ENCODE measurements around the gene MEGF10. TPM values are rescaled to one million over a fixed set of nuclear protein-coding genes. Genes with fewer than 3 reads are reported as not detected.
"Not testable (repeated sequence)": the region's sequence is repeated elsewhere in the genome, so short reads cannot be mapped to it uniquely, and the experiment has no call there.

MEGF10 gene
- total RNA-seq, 1 donor from 2014 or later = 0.69 TPM

GRCh38 chr5:127260686-127261085, 29.9 kb upstream of the MEGF10 start:
- no peak for DNase-seq
- H3K27me3 Mint-ChIP-seq (ENCODE audit: unreplicated experiment) = no peaks in the 10 kb centered on the region
- H3K36me3 Mint-ChIP-seq (ENCODE audit: unreplicated experiment) = no peaks in the 10 kb centered on the region
- H3K4me1 Mint-ChIP-seq (ENCODE audit: low read depth, unreplicated experiment) = no peaks in the 10 kb centered on the region
- H3K4me3 Mint-ChIP-seq (ENCODE audit: unreplicated experiment) = no peak overlapping the region
- H3K9me3 Mint-ChIP-seq (ENCODE audit: unreplicated experiment) = peaks cover 2% of the 10 kb centered on the region
- no peak overlapping the region for H3K27ac Mint-ChIP-seq (ENCODE audit: unreplicated experiment)
- TF ChIP-seq, protein P1, sequence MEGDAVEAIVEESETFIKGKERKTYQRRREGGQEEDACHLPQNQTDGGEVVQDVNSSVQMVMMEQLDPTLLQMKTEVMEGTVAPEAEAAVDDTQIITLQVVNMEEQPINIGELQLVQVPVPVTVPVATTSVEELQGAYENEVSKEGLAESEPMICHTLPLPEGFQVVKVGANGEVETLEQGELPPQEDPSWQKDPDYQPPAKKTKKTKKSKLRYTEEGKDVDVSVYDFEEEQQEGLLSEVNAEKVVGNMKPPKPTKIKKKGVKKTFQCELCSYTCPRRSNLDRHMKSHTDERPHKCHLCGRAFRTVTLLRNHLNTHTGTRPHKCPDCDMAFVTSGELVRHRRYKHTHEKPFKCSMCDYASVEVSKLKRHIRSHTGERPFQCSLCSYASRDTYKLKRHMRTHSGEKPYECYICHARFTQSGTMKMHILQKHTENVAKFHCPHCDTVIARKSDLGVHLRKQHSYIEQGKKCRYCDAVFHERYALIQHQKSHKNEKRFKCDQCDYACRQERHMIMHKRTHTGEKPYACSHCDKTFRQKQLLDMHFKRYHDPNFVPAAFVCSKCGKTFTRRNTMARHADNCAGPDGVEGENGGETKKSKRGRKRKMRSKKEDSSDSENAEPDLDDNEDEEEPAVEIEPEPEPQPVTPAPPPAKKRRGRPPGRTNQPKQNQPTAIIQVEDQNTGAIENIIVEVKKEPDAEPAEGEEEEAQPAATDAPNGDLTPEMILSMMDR (IDR thresholded peaks at IDR 0.05; ENCODE audit: partially characterized antibody, unreplicated experiment) = no peak

GRCh38 chr5:127265473-127265872, 25.1 kb upstream of the MEGF10 start:
- H3K27ac Mint-ChIP-seq (ENCODE audit: unreplicated experiment); H3K4me3 Mint-ChIP-seq (ENCODE audit: unreplicated experiment): not testable (repeated sequence)

DNA sequence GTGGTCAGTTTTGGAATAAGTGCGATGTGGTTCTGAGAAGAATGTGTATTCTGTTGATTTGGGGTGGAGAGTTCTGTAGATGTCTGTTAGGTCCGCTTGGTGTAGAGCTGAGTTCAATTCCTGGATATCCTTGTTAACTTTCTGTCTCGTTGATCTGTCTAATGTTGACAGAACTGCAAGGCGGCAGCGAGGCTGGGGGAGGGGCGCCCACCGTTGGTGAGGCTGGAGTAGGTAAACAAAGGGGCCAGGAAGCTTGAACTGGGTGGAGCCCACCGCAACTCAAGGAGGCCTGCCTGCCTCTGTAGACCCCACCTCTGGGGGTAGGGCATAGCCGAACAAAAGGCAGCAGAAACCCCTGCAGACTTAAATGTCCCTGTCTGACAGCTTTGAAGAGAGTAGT, 22.3 kb upstream of the MEGF10 start:
- not testable (repeated sequence) for H3K27ac Mint-ChIP-seq (ENCODE audit: unreplicated experiment); H3K4me1 Mint-ChIP-seq (ENCODE audit: low read depth, unreplicated experiment); DNase-seq; H3K9me3 Mint-ChIP-seq (ENCODE audit: unreplicated experiment); H3K4me3 Mint-ChIP-seq (ENCODE audit: unreplicated experiment); H3K27me3 Mint-ChIP-seq (ENCODE audit: unreplicated experiment); H3K36me3 Mint-ChIP-seq (ENCODE audit: unreplicated experiment)

More at GRCh38 chr5:127265473-127265872, 25.1 kb upstream of the MEGF10 start:
- DNase-seq; H3K9me3 Mint-ChIP-seq (ENCODE audit: unreplicated experiment); H3K27me3 Mint-ChIP-seq (ENCODE audit: unreplicated experiment); H3K4me1 Mint-ChIP-seq (ENCODE audit: low read depth, unreplicated experiment); H3K36me3 Mint-ChIP-seq (ENCODE audit: unreplicated experiment): not testable (repeated sequence)

- not testable (repeated sequence) for H3K4me1 Mint-ChIP-seq (ENCODE audit: low read depth, unreplicated experiment); DNase-seq; H3K9me3 Mint-ChIP-seq (ENCODE audit: unreplicated experiment); H3K4me3 Mint-ChIP-seq (ENCODE audit: unreplicated experiment); H3K27me3 Mint-ChIP-seq (ENCODE audit: unreplicated experiment); H3K27ac Mint-ChIP-seq (ENCODE audit: unreplicated experiment); H3K36me3 Mint-ChIP-seq (ENCODE audit: unreplicated experiment)
Measured at GRCh38 chr5:127270713-127271112, 19.9 kb upstream of the MEGF10 start.

DNA sequence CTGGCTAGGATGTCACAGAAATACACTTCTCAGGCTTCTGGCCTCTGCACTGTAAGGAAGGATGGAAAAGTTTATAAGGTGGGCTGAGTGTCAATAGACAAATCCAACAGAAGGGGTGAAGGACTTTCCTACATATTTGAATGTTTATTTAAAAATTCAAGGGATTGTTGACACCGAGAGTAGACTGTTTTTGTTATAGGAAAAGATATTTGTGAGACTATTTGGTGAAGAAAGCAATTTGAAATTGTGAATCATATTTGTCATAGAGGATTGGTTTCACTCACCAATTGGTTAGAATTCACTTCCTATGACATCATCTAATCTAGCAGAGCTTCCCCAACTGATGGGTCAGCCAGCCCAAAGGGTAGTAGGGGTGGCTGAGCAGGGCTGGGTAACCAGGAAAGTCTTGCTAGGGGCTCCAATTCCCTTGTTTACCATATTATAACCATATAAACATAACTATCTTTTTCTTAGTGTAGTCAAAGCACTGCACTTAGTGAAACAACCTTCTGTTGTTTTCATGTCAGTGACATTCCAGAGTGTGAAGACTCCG, 14.9 kb upstream of the MEGF10 start:
- no peaks in the 10 kb centered on the region for H3K27me3 Mint-ChIP-seq (ENCODE audit: unreplicated experiment)
- no peaks in the 10 kb centered on the region for H3K36me3 Mint-ChIP-seq (ENCODE audit: unreplicated experiment)
- no peak overlapping the region for H3K4me3 Mint-ChIP-seq (ENCODE audit: unreplicated experiment)
- no peaks in the 10 kb centered on the region for H3K4me1 Mint-ChIP-seq (ENCODE audit: low read depth, unreplicated experiment)
- H3K9me3 Mint-ChIP-seq (ENCODE audit: unreplicated experiment) = no peaks in the 10 kb centered on the region
- H3K27ac Mint-ChIP-seq (ENCODE audit: unreplicated experiment) = no peak overlapping the region
- no peak for DNase-seq
- TF ChIP-seq, protein P1 (IDR thresholded peaks at IDR 0.05; ENCODE audit: partially characterized antibody, unreplicated experiment) = no peak

GRCh38 chr5:127280491-127281220, 9.9 kb upstream of the MEGF10 start:
- TF ChIP-seq, protein P1 (IDR thresholded peaks at IDR 0.05; ENCODE audit: partially characterized antibody, unreplicated experiment) = no peak
- no peak overlapping the region for H3K27ac Mint-ChIP-seq (ENCODE audit: unreplicated experiment)
- H3K9me3 Mint-ChIP-seq (ENCODE audit: unreplicated experiment) = no peaks in the 10 kb centered on the region
- H3K4me3 Mint-ChIP-seq (ENCODE audit: unreplicated experiment) = no peak overlapping the region
- DNase-seq = no peak
- H3K36me3 Mint-ChIP-seq (ENCODE audit: unreplicated experiment) = no peaks in the 10 kb centered on the region
- H3K27me3 Mint-ChIP-seq (ENCODE audit: unreplicated experiment) = no peaks in the 10 kb centered on the region
- H3K4me1 Mint-ChIP-seq (ENCODE audit: low read depth, unreplicated experiment) = no peaks in the 10 kb centered on the region

All from glutamatergic neuron (in vitro differentiated cells).